ENCODE results near the gene MEGF9.

Gene MEGF9

GRCh38 chr9:120609636-120610035 is 104.6 kb downstream of the MEGF9 start:
- Histone ChIP-seq H3F3A (ENCODE audit: control insufficient read depth, insufficient read depth) (no peaks in the 10 kb centered on the region), H3K36me3 (ENCODE audit: control insufficient read depth, low read length) (peaks cover 4% of the 10 kb centered on the region; the same call in 1 of the 2 replicates), H3K27ac (ENCODE audit: low read depth, low read length) (no peak overlapping the region), H4K20me1 (ENCODE audit: control insufficient read depth, insufficient read depth, low read depth, low read length) (no peaks in the 10 kb centered on the region), H3K4me1 (ENCODE audit: control insufficient read depth, low read length) (no peaks in the 10 kb centered on the region), H3K4me2 (ENCODE audit: low read length) (no peak overlapping the region), H3K27me3 (ENCODE audit: control insufficient read depth, low read length) (no peaks in the 10 kb centered on the region), H3K4me3 (ENCODE audit: low read length) (no peak overlapping the region), H3K79me2 (ENCODE audit: control insufficient read depth, low read length) (no peaks in the 10 kb centered on the region), H3K9me2 (replicated peaks; ENCODE audit: control insufficient read depth, low read length) (no peaks in the 10 kb centered on the region), H3K9me3 (ENCODE audit: control insufficient read depth, insufficient read depth, low read length) (no peaks in the 10 kb centered on the region)
- TF ChIP-seq EZH2phosphoT487 (IDR thresholded peaks at IDR 0.05; ENCODE audit: borderline replicate concordance, low read length): no peak
- TF ChIP-seq, protein P1, sequence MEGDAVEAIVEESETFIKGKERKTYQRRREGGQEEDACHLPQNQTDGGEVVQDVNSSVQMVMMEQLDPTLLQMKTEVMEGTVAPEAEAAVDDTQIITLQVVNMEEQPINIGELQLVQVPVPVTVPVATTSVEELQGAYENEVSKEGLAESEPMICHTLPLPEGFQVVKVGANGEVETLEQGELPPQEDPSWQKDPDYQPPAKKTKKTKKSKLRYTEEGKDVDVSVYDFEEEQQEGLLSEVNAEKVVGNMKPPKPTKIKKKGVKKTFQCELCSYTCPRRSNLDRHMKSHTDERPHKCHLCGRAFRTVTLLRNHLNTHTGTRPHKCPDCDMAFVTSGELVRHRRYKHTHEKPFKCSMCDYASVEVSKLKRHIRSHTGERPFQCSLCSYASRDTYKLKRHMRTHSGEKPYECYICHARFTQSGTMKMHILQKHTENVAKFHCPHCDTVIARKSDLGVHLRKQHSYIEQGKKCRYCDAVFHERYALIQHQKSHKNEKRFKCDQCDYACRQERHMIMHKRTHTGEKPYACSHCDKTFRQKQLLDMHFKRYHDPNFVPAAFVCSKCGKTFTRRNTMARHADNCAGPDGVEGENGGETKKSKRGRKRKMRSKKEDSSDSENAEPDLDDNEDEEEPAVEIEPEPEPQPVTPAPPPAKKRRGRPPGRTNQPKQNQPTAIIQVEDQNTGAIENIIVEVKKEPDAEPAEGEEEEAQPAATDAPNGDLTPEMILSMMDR (IDR thresholded peaks at IDR 0.05; ENCODE audit: low read depth, low read length, poor library complexity, severe bottlenecking): no peak

DNA sequence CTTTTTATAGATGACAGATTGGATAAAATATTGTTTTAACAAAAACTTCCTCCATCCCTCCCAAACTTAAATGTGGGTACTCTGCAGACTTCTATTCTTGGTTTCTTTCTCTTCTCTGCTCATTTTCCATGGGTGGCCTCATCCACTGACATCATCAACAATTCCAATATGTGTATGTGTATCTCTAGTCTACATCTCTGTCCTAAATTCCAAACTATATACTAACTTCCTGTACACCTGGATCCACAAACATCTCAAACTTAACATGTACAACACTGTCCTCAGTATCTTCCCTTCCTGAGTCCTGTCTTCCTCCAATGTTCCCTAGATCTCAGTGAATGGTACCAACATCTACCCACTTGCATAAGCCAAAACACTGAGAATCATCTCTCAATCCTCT is 105.8 kb downstream of the MEGF9 start:
- Histone ChIP-seq H3K79me2 (ENCODE audit: control insufficient read depth, low read length) (no peaks in the 10 kb centered on the region), H3K36me3 (ENCODE audit: control insufficient read depth, low read length) (peaks cover 4% of the 10 kb centered on the region; the same call in 1 of the 2 replicates), H3K27me3 (ENCODE audit: control insufficient read depth, low read length) (no peaks in the 10 kb centered on the region), H3K9me3 (ENCODE audit: control insufficient read depth, insufficient read depth, low read length) (no peaks in the 10 kb centered on the region), H3K9me2 (replicated peaks; ENCODE audit: control insufficient read depth, low read length) (no peaks in the 10 kb centered on the region), H3K27ac (ENCODE audit: low read depth, low read length) (no peak overlapping the region), H3F3A (ENCODE audit: control insufficient read depth, insufficient read depth) (no peaks in the 10 kb centered on the region), H3K4me2 (ENCODE audit: low read length) (no peak overlapping the region), H3K4me1 (ENCODE audit: control insufficient read depth, low read length) (no peaks in the 10 kb centered on the region), H3K4me3 (ENCODE audit: low read length) (no peak overlapping the region), H4K20me1 (ENCODE audit: control insufficient read depth, insufficient read depth, low read depth, low read length) (no peaks in the 10 kb centered on the region)
- no peak for TF ChIP-seq EZH2phosphoT487 (IDR thresholded peaks at IDR 0.05; ENCODE audit: borderline replicate concordance, low read length)
- TF ChIP-seq, protein P1 (IDR thresholded peaks at IDR 0.05; ENCODE audit: low read depth, low read length, poor library complexity, severe bottlenecking): no peak

DNA sequence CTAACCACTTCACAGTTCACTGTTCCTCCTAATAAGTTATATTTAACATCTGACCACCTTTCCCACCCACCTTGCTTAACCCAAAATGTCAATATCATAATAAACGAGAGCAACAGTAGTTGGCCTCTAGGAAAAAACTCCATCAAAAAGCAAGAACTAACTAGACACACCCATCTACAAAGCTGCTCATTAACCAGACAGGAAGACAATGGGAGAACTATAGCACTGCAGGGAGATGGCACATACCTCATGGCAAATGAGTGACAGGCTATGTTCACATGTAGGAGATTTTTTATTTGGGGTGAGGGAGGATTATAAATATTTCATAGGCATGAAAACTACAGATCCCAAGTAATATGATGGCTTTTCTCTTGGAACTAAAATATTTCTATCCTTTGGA is 110.7 kb downstream of the MEGF9 start:
- Histone ChIP-seq H3K27me3 (ENCODE audit: control insufficient read depth, low read length) (no peaks in the 10 kb centered on the region), H4K20me1 (ENCODE audit: control insufficient read depth, insufficient read depth, low read depth, low read length) (no peaks in the 10 kb centered on the region), H3K27ac (ENCODE audit: low read depth, low read length) (no peak overlapping the region), H3K4me3 (ENCODE audit: low read length) (no peak overlapping the region), H3K36me3 (ENCODE audit: control insufficient read depth, low read length) (peaks cover 4% of the 10 kb centered on the region; the same call in 1 of the 2 replicates), H3K4me2 (ENCODE audit: low read length) (no peak overlapping the region), H3K9me2 (replicated peaks; ENCODE audit: control insufficient read depth, low read length) (no peaks in the 10 kb centered on the region), H3F3A (ENCODE audit: control insufficient read depth, insufficient read depth) (no peaks in the 10 kb centered on the region), H3K9me3 (ENCODE audit: control insufficient read depth, insufficient read depth, low read length) (no peaks in the 10 kb centered on the region), H3K4me1 (ENCODE audit: control insufficient read depth, low read length) (no peaks in the 10 kb centered on the region), H3K79me2 (ENCODE audit: control insufficient read depth, low read length) (no peaks in the 10 kb centered on the region)
- TF ChIP-seq, protein P1 (IDR thresholded peaks at IDR 0.05; ENCODE audit: low read depth, low read length, poor library complexity, severe bottlenecking): no peak
- no peak for TF ChIP-seq EZH2phosphoT487 (IDR thresholded peaks at IDR 0.05; ENCODE audit: borderline replicate concordance, low read length)

All from DOHH2 (cell line).